Stimulated activated memory B cell treated with anti-CD40 and anti-IgM and Interleukin-4, amounts not matched to agents 10 μg/mL and 1 μg/mL and 100 μg/mL, for 72 hours (primary cell): ENCODE data around the gene SLC23A1.
A peak's percentile ranks its signal among the peaks of the same experiment; 100 is the strongest.
"Not testable (repeated sequence)": the region's sequence is repeated elsewhere in the genome, so short reads cannot be mapped to it uniquely, and the experiment has no call there.

ENCODE experiments used
- ATAC-seq: fragments of 150-1000 bp; cut with Tn5 transposase; 2 replicates; pipeline ENCODE4 v1.10.0; 2021
- H3K27ac Mint-ChIP-seq: one replicate; pipeline ENCODE4 v1.8.0; 2022; ENCODE audit warnings: mild to moderate bottlenecking, mixed read lengths
- H3K27me3 Mint-ChIP-seq: one replicate; pipeline ENCODE4 v1.8.0; 2022; ENCODE audit warnings: mixed read lengths
- H3K36me3 Mint-ChIP-seq: one replicate; pipeline ENCODE4 v1.8.0; 2022; ENCODE audit warnings: mixed read lengths
- H3K4me1 Mint-ChIP-seq: one replicate; pipeline ENCODE4 v1.8.0; 2022; ENCODE audit warnings: mixed read lengths
- H3K4me3 Mint-ChIP-seq: one replicate; pipeline ENCODE4 v1.8.0; 2022; ENCODE audit warnings: mild to moderate bottlenecking, moderate library complexity, mixed read lengths
- H3K9me3 Mint-ChIP-seq: one replicate; pipeline ENCODE4 v1.8.0; 2022; ENCODE audit warnings: mixed read lengths

The SLC23A1 gene

GRCh38 chr5:139387611-139388197, 4.6 kb upstream of the SLC23A1 start:
- Mint-ChIP-seq H3K9me3 (no peaks in the 10 kb centered on the region), H3K4me1 (peaks cover 93% of the 10 kb centered on the region), H3K36me3 (no peaks in the 10 kb centered on the region), H3K4me3 (peak overlapping the region; percentile 89), H3K27me3 (no peaks in the 10 kb centered on the region), H3K27ac (peak overlapping the region; percentile 98)
- no peak for ATAC-seq

- not testable (repeated sequence) for H3K4me3 Mint-ChIP-seq, H3K9me3 Mint-ChIP-seq, H3K27me3 Mint-ChIP-seq
Observed at GRCh38 chr5:139386956-139387355, 3.9 kb upstream of the SLC23A1 start.

GRCh38 chr5:139386050-139386438, 2.9 kb upstream of the SLC23A1 start:
- peak overlapping the region; percentile 78 for H3K27ac Mint-ChIP-seq
- no peaks in the 10 kb centered on the region for H3K36me3 Mint-ChIP-seq
- peaks cover 89% of the 10 kb centered on the region for H3K4me1 Mint-ChIP-seq
- no peak overlapping the region for H3K4me3 Mint-ChIP-seq
- H3K27me3 Mint-ChIP-seq, result no peaks in the 10 kb centered on the region
- no peaks in the 10 kb centered on the region for H3K9me3 Mint-ChIP-seq
- no peak for ATAC-seq

More at GRCh38 chr5:139386956-139387355, 3.9 kb upstream of the SLC23A1 start:
- ATAC-seq, H3K36me3 Mint-ChIP-seq: not testable (repeated sequence)
- Mint-ChIP-seq H3K27ac (peak overlapping the region; percentile 98), H3K4me1 (peaks cover 96% of the 10 kb centered on the region)

GRCh38 chr5:139385061-139386049, 2.3 kb upstream of the SLC23A1 start:
- peak overlapping the region; percentile 53 for H3K4me3 Mint-ChIP-seq
- H3K36me3 Mint-ChIP-seq, result no peaks in the 10 kb centered on the region

GRCh38 chr5:139384591-139385051, 1.5 kb upstream of the SLC23A1 start:
- Mint-ChIP-seq H3K27ac (peak overlapping the region; percentile 78), H3K36me3 (no peaks in the 10 kb centered on the region), H3K9me3 (no peaks in the 10 kb centered on the region), H3K4me3 (peak overlapping the region; percentile 53), H3K4me1 (peaks cover 80% of the 10 kb centered on the region), H3K27me3 (no peaks in the 10 kb centered on the region)
- ATAC-seq, result no peak

More at GRCh38 chr5:139385061-139386049, 2.3 kb upstream of the SLC23A1 start:
- no peaks in the 10 kb centered on the region for H3K9me3 Mint-ChIP-seq
- peaks cover 82% of the 10 kb centered on the region for H3K4me1 Mint-ChIP-seq
- no peaks in the 10 kb centered on the region for H3K27me3 Mint-ChIP-seq
- ATAC-seq, result no peak
- peak overlapping the region; percentile 78 for H3K27ac Mint-ChIP-seq

- Mint-ChIP-seq H3K36me3 (no peaks in the 10 kb centered on the region), H3K4me1 (peaks cover 80% of the 10 kb centered on the region), H3K27me3 (no peaks in the 10 kb centered on the region), H3K9me3 (no peaks in the 10 kb centered on the region), H3K4me3 (no peak overlapping the region), H3K27ac (peak overlapping the region; percentile 78)
- no peak for ATAC-seq
Observed at GRCh38 chr5:139383993-139384590, 995 bp upstream of the SLC23A1 start.

GRCh38 chr5:139382807-139383206, 290 bp downstream of the SLC23A1 start:
- Mint-ChIP-seq H3K9me3 (no peaks in the 10 kb centered on the region), H3K4me3 (no peak overlapping the region), H3K36me3 (no peaks in the 10 kb centered on the region), H3K27ac (peak overlapping the region; percentile 63), H3K4me1 (peaks cover 69% of the 10 kb centered on the region), H3K27me3 (no peaks in the 10 kb centered on the region)
- no peak for ATAC-seq

- Mint-ChIP-seq H3K36me3 (peaks cover 7% of the 10 kb centered on the region), H3K4me1 (peaks cover 66% of the 10 kb centered on the region), H3K27me3 (no peaks in the 10 kb centered on the region), H3K27ac (peak overlapping the region; percentile 57), H3K4me3 (no peak overlapping the region), H3K9me3 (no peaks in the 10 kb centered on the region)
- ATAC-seq, result no peak
Observed at GRCh38 chr5:139381837-139382761, 998 bp downstream of the SLC23A1 start.

GRCh38 chr5:139379626-139380449, 3.3 kb downstream of the SLC23A1 start:
- Mint-ChIP-seq H3K27ac (no peak overlapping the region), H3K4me3 (no peak overlapping the region), H3K9me3 (no peaks in the 10 kb centered on the region), H3K27me3 (no peaks in the 10 kb centered on the region), H3K4me1 (peaks cover 44% of the 10 kb centered on the region), H3K36me3 (peaks cover 18% of the 10 kb centered on the region)
- ATAC-seq, result no peak

- Mint-ChIP-seq H3K9me3 (no peaks in the 10 kb centered on the region), H3K27me3 (no peaks in the 10 kb centered on the region), H3K27ac (no peak overlapping the region), H3K4me3 (no peak overlapping the region), H3K4me1 (peaks cover 36% of the 10 kb centered on the region), H3K36me3 (peaks cover 19% of the 10 kb centered on the region)
- no peak for ATAC-seq
Observed at GRCh38 chr5:139378941-139379361, 4.1 kb downstream of the SLC23A1 start.

GRCh38 chr5:139378101-139378825, 4.8 kb downstream of the SLC23A1 start:
- Mint-ChIP-seq H3K4me3 (no peak overlapping the region), H3K27me3 (no peaks in the 10 kb centered on the region), H3K4me1 (peaks cover 30% of the 10 kb centered on the region), H3K9me3 (no peaks in the 10 kb centered on the region), H3K36me3 (peaks cover 24% of the 10 kb centered on the region), H3K27ac (no peak overlapping the region)
- ATAC-seq, result peak; percentile 13

GRCh38 chr5:139377226-139377625, 5.9 kb downstream of the SLC23A1 start:
- H3K27ac Mint-ChIP-seq, result no peak overlapping the region
- no peaks in the 10 kb centered on the region for H3K27me3 Mint-ChIP-seq
- no peaks in the 10 kb centered on the region for H3K9me3 Mint-ChIP-seq
- H3K36me3 Mint-ChIP-seq, result peaks cover 27% of the 10 kb centered on the region
- ATAC-seq, result no peak
- H3K4me1 Mint-ChIP-seq, result peaks cover 22% of the 10 kb centered on the region
- no peak overlapping the region for H3K4me3 Mint-ChIP-seq

GRCh38 chr5:139376364-139376763, 6.7 kb downstream of the SLC23A1 start:
- no peak for ATAC-seq
- Mint-ChIP-seq H3K36me3 (peaks cover 33% of the 10 kb centered on the region), H3K27ac (no peak overlapping the region), H3K9me3 (no peaks in the 10 kb centered on the region), H3K27me3 (no peaks in the 10 kb centered on the region), H3K4me3 (no peak overlapping the region), H3K4me1 (peaks cover 17% of the 10 kb centered on the region)
